ENCODE measurements around the gene EEF2.

The EEF2 gene

GRCh38 chr19:3983936-3984583 is 1.2 kb downstream of the EEF2 start:
- H4K20me1 ChIP-seq (ENCODE audit: insufficient read depth, low read length) = no peaks in the 10 kb centered on the region
- peak overlapping the region; percentile 93 for H3K4me2 ChIP-seq (ENCODE audit: low read length)
- H2AFZ ChIP-seq (ENCODE audit: low read length) = no peak overlapping the region
- H3K9me2 ChIP-seq (ENCODE audit: low read depth, low read length) = no peaks in the 10 kb centered on the region
- peaks cover 60% of the 10 kb centered on the region for H3K36me3 ChIP-seq (ENCODE audit: insufficient read depth, low read length)
- H3K9me3 ChIP-seq (ENCODE audit: low read length) = no peaks in the 10 kb centered on the region
- peak overlapping the region; percentile 99 for H3K4me3 ChIP-seq (ENCODE audit: low read depth, low read length, poor library complexity, severe bottlenecking)
- TF ChIP-seq, protein P1, sequence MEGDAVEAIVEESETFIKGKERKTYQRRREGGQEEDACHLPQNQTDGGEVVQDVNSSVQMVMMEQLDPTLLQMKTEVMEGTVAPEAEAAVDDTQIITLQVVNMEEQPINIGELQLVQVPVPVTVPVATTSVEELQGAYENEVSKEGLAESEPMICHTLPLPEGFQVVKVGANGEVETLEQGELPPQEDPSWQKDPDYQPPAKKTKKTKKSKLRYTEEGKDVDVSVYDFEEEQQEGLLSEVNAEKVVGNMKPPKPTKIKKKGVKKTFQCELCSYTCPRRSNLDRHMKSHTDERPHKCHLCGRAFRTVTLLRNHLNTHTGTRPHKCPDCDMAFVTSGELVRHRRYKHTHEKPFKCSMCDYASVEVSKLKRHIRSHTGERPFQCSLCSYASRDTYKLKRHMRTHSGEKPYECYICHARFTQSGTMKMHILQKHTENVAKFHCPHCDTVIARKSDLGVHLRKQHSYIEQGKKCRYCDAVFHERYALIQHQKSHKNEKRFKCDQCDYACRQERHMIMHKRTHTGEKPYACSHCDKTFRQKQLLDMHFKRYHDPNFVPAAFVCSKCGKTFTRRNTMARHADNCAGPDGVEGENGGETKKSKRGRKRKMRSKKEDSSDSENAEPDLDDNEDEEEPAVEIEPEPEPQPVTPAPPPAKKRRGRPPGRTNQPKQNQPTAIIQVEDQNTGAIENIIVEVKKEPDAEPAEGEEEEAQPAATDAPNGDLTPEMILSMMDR (IDR thresholded peaks at IDR 0.05; ENCODE audit: low read length) = no peak
- no peak for TF ChIP-seq EZH2 (IDR thresholded peaks at IDR 0.05; ENCODE audit: borderline replicate concordance, low read length)
- peak overlapping the region; percentile 74 for H3K27ac ChIP-seq (ENCODE audit: low read depth, low read length, poor library complexity, severe bottlenecking)
- H3F3A ChIP-seq (ENCODE audit: insufficient read depth, low read length) = peaks cover 12% of the 10 kb centered on the region; the same call in 1 of the 2 replicates
- peaks cover 28% of the 10 kb centered on the region for H3K79me2 ChIP-seq (ENCODE audit: insufficient read depth, low read length)
- H3K9ac ChIP-seq (ENCODE audit: low read length) = peak overlapping the region; percentile 100
- no peaks in the 10 kb centered on the region for H3K27me3 ChIP-seq (ENCODE audit: insufficient read depth, low read length)
- H3K4me1 ChIP-seq (ENCODE audit: insufficient read depth, low read length, severe bottlenecking) = peaks cover 39% of the 10 kb centered on the region

GRCh38 chr19:3983542-3983914 is 1.7 kb downstream of the EEF2 start:
- peaks cover 39% of the 10 kb centered on the region for H3K4me1 ChIP-seq (ENCODE audit: insufficient read depth, low read length, severe bottlenecking)

GRCh38 chr19:3982701-3983541 is 2.3 kb downstream of the EEF2 start:
- Histone ChIP-seq H3K9ac (ENCODE audit: low read length) (peak overlapping the region; percentile 100; the same call in 1 of the 2 replicates), H3K9me3 (ENCODE audit: low read length) (no peaks in the 10 kb centered on the region), H3K4me3 (ENCODE audit: low read depth, low read length, poor library complexity, severe bottlenecking) (peak overlapping the region; percentile 99), H3K27ac (ENCODE audit: low read depth, low read length, poor library complexity, severe bottlenecking) (no peak overlapping the region), H3K27me3 (ENCODE audit: insufficient read depth, low read length) (no peaks in the 10 kb centered on the region), H3K4me2 (ENCODE audit: low read length) (peak overlapping the region; percentile 93), H2AFZ (ENCODE audit: low read length) (no peak overlapping the region), H4K20me1 (ENCODE audit: insufficient read depth, low read length) (no peaks in the 10 kb centered on the region), H3F3A (ENCODE audit: insufficient read depth, low read length) (peaks cover 12% of the 10 kb centered on the region; the same call in 1 of the 2 replicates), H3K36me3 (ENCODE audit: insufficient read depth, low read length) (peaks cover 70% of the 10 kb centered on the region), H3K9me2 (ENCODE audit: low read depth, low read length) (no peaks in the 10 kb centered on the region), H3K79me2 (ENCODE audit: insufficient read depth, low read length) (peaks cover 28% of the 10 kb centered on the region), H3K4me1 (ENCODE audit: insufficient read depth, low read length, severe bottlenecking) (peaks cover 39% of the 10 kb centered on the region)
- TF ChIP-seq, protein P1 (IDR thresholded peaks at IDR 0.05; ENCODE audit: low read length) = no peak
- no peak for TF ChIP-seq EZH2 (IDR thresholded peaks at IDR 0.05; ENCODE audit: borderline replicate concordance, low read length)

More at GRCh38 chr19:3983542-3983914, 1.7 kb downstream of the EEF2 start:
- peaks cover 12% of the 10 kb centered on the region; the same call in 1 of the 2 replicates for H3F3A ChIP-seq (ENCODE audit: insufficient read depth, low read length)
- peak overlapping the region; percentile 74 for H3K27ac ChIP-seq (ENCODE audit: low read depth, low read length, poor library complexity, severe bottlenecking)
- no peaks in the 10 kb centered on the region for H3K9me2 ChIP-seq (ENCODE audit: low read depth, low read length)
- H2AFZ ChIP-seq (ENCODE audit: low read length) = no peak overlapping the region
- H3K4me3 ChIP-seq (ENCODE audit: low read depth, low read length, poor library complexity, severe bottlenecking) = peak overlapping the region; percentile 99
- H3K79me2 ChIP-seq (ENCODE audit: insufficient read depth, low read length) = peaks cover 28% of the 10 kb centered on the region
- H4K20me1 ChIP-seq (ENCODE audit: insufficient read depth, low read length) = no peaks in the 10 kb centered on the region
- peak overlapping the region; percentile 100 for H3K9ac ChIP-seq (ENCODE audit: low read length)
- no peaks in the 10 kb centered on the region for H3K27me3 ChIP-seq (ENCODE audit: insufficient read depth, low read length)
- H3K9me3 ChIP-seq (ENCODE audit: low read length) = no peaks in the 10 kb centered on the region
- H3K4me2 ChIP-seq (ENCODE audit: low read length) = peak overlapping the region; percentile 93
- TF ChIP-seq, protein P1 (IDR thresholded peaks at IDR 0.05; ENCODE audit: low read length) = no peak
- no peak for TF ChIP-seq EZH2 (IDR thresholded peaks at IDR 0.05; ENCODE audit: borderline replicate concordance, low read length)
- peaks cover 64% of the 10 kb centered on the region for H3K36me3 ChIP-seq (ENCODE audit: insufficient read depth, low read length)
